A673 (cell line): ENCODE measurements around the gene TEFM.
"Not testable (repeated sequence)": the region's sequence is repeated elsewhere in the genome, so short reads cannot be mapped to it uniquely, and the experiment has no call there.

Source experiments
- CTCF ChIP-seq: fragments of 300-800, 200-600 bp; sonication (generic); conservative IDR thresholded peaks from 2 replicates; pipeline ENCODE4 v1.5.1; 2017; ENCODE audit warnings: low read depth, mild to moderate bottlenecking, antibody characterized with exemption, low read length, moderate library complexity, mixed read lengths
- EZH2 ChIP-seq: fragments of 200-600 bp; sonication (generic); IDR thresholded peaks from 2 replicates; pipeline ENCODE4 v1.6.1; 2017; ENCODE audit warnings: borderline replicate concordance, low read depth, mild to moderate bottlenecking, mixed read lengths, antibody characterized with exemption, low read length; ENCODE audit not compliant: poor library complexity, severe bottlenecking

GRCh38 chr17:30929861-30930260 is 23.8 kb upstream of the TEFM start:
- not testable (repeated sequence) for TF ChIP-seq CTCF, EZH2
